Psoas muscle (tissue), 8 donors: ENCODE results near the gene FOXN3. TPM values are rescaled to one million over a fixed set of nuclear protein-coding genes. Genes with fewer than 3 reads are reported as not detected.

Experiments
- ATAC-seq, 4 donors: fragments of 200-7000 bp; cut with Tn5 transposase; one replicate each; pipeline ENCODE4 v1.9.1; 2020; ENCODE audit warnings: moderate library complexity in 3 of 4, mild to moderate bottlenecking in 2 of 4
- DNase-seq, 2 donors: peaks; one replicate each; pipeline ENCODE4 v3.0.0-alpha.2; 2020
- H3K27ac ChIP-seq: fragments of 200-600 bp; one replicate; pipeline ENCODE4 v1.8.0; 2022
- H3K27me3 ChIP-seq, 3 donors: fragments of 200-600 bp in 1 of 3; one replicate each; pipeline versions ENCODE4 v1.6.1 to v1.8.0; 2013 to 2022; ENCODE audit warnings: low read length in 2 of 3, mild to moderate bottlenecking in 2 of 3, moderate library complexity in 1 of 3; ENCODE audit not compliant: insufficient read depth in 3 of 3
- H3K36me3 ChIP-seq, 2 donors: fragments of 200-600 bp in 1 of 2; one replicate each; pipeline versions ENCODE4 v1.6.1 to v1.8.0; 2013 to 2022; ENCODE audit warnings: low read depth in 1 of 2, mild to moderate bottlenecking in 1 of 2, moderate library complexity in 1 of 2; ENCODE audit not compliant: insufficient read depth in 1 of 2
- H3K4me1 ChIP-seq: fragments of 200-600 bp; one replicate; pipeline ENCODE4 v1.8.0; 2022
- H3K4me3 ChIP-seq: fragments of 200-600 bp; one replicate; pipeline ENCODE4 v1.8.0; 2022; ENCODE audit warnings: mild to moderate bottlenecking
- H3K9me3 ChIP-seq: fragments of 200-600 bp; one replicate; pipeline ENCODE4 v1.8.0; 2022
- CTCF ChIP-seq: fragments of 200-600 bp; IDR thresholded peaks from one replicate; pipeline ENCODE4 v1.8.0; 2022; ENCODE audit warnings: antibody characterized with exemption
- WGBS, 3 donors: extraction: QIAGEN DNeasy Blood & Tissue Kit; methylation state at CpG; one replicate each; pipeline versions ENCODE4 v1.1.6 to v1.1.7; 2013; 5-methylcytosine and 5-hydroxymethylcytosine counted together
- intact Hi-C, 2 donors: fragments of 100-400 bp; cut with DNase I; formaldehyde crosslinking; loops; one replicate each; pipeline versions ENCODE4 v1.11.0 to v1.14.2; 2022
- polyA plus RNA-seq, 3 donors: library from polyadenylated mRNA; stranded (reverse); fragments of 200-250 nt; gene quantifications; one replicate each; pipeline ENCODE4 v1.2.3, GENCODE V29; 2013
- total RNA-seq, 4 donors: library from RNA; stranded (reverse); fragmentation: NEBNext Ultra II Directional in 2 of 4; extraction: Animal tissue kit (Norgen Biotek cat#: 25700) in 2 of 4; gene quantifications; one replicate each; pipeline versions ENCODE4 v1.2.1 to v1.2.4, GENCODE V29; 2021 to 2023
- donor health status: healthy with polysubstance abuse.
- donor health status: DM: no; HTN: no; CAD: no; lungs with moderate emphysema.
- donor health status: Bipolar disorder and iron deficiency.
- donor health status: healthy.
- donor health status: DM: yes; HTN: yes; CAD: no.
- donor health status: DM: no; HTN: no; CAD: no.
- donor health status: DM: no; HTN: no; CAD: no.
- donor health status: DM: yes; HTN: yes; CAD: no.

FOXN3 gene
- total and polyA plus RNA-seq, 7 donors: 10.1 to 123 (median 73.6) TPM

- DNase-seq (no peak), ATAC-seq (peak in 1 of 4 donors; percentile 30)
- Histone ChIP-seq H3K27me3 (no peaks in the 10 kb centered on the region), H3K36me3 (no peaks in the 10 kb centered on the region), H3K4me3 (no peak overlapping the region), H3K27ac (no peak overlapping the region), H3K4me1 (no peaks in the 10 kb centered on the region), H3K9me3 (no peaks in the 10 kb centered on the region)
- intact Hi-C loops: no loop called here
- no peak for TF ChIP-seq CTCF
- WGBS, 3 donors: 81 to 85% (median 85%) methylated on average over 8 of the region's 8 CpGs
Observed at GRCh38 chr14:89290813-89291212, 126.2 kb downstream of the FOXN3 start.

GRCh38 chr14:89289477-89289876 is 127.6 kb downstream of the FOXN3 start:
- no peak for TF ChIP-seq CTCF
- Histone ChIP-seq H3K27me3 (no peaks in the 10 kb centered on the region), H3K9me3 (no peaks in the 10 kb centered on the region), H3K4me1 (no peaks in the 10 kb centered on the region), H3K4me3 (no peak overlapping the region), H3K36me3 (no peaks in the 10 kb centered on the region), H3K27ac (no peak overlapping the region)
- intact Hi-C loops: no loop called here
- ATAC-seq: no peak
- WGBS, 3 donors: 71 to 74% (median 73%) methylated on average over 5 of the region's 5 CpGs
- no peak for DNase-seq

- Histone ChIP-seq H3K27me3 (no peaks in the 10 kb centered on the region), H3K4me3 (no peak overlapping the region), H3K36me3 (no peaks in the 10 kb centered on the region), H3K27ac (no peak overlapping the region), H3K9me3 (no peaks in the 10 kb centered on the region), H3K4me1 (no peaks in the 10 kb centered on the region)
- no peak for TF ChIP-seq CTCF
- intact Hi-C loops: no loop called here
- DNase-seq (no peak), ATAC-seq (no peak)
- WGBS, 3 donors: 84 to 89% (median 86%) methylated on average over 3 of the region's 3 CpGs
Observed at GRCh38 chr14:89288114-89288513, 128.9 kb downstream of the FOXN3 start.

- WGBS, 3 donors: 82 to 88% (median 84%) methylated on average over 13 of the region's 13 CpGs
- peak in 1 of 4 donors; percentile 30 for ATAC-seq
- intact Hi-C loops: no loop called here
- Histone ChIP-seq H3K9me3 (no peaks in the 10 kb centered on the region), H3K4me3 (no peak overlapping the region), H3K36me3 (peaks cover 0 to 5% of the 10 kb centered on the region in 2 donors), H3K4me1 (no peaks in the 10 kb centered on the region), H3K27me3 (no peaks in the 10 kb centered on the region), H3K27ac (no peak overlapping the region)
- DNase-seq: no peak
- TF ChIP-seq CTCF: no peak
Observed at GRCh38 chr14:89284333-89285058, 132.5 kb downstream of the FOXN3 start.
